GM23338 (cell line): Measurements from ENCODE around the gene SLFN5. TPM values are rescaled to one million over a fixed set of nuclear protein-coding genes. Genes with fewer than 3 reads are reported as not detected.

ENCODE experiments used
- ATAC-seq: fragments of 200-7000 bp; cut with Tn5 transposase; 3 replicates; pipeline ENCODE4 v1.9.1; 2020
- DNase-seq: peaks from one replicate; pipeline ENCODE4 v3.0.0-alpha.2; 2015; ENCODE audit warnings: low spot score
- H2AFZ ChIP-seq: fragments of 200-600 bp; sonication (generic); 2 replicates; pipeline ENCODE4 v1.8.0; 2016; ENCODE audit warnings: antibody characterized with exemption, mild to moderate bottlenecking, moderate library complexity
- H3F3A ChIP-seq: fragments of 200-600 bp; sonication (generic); replicated peaks from 2 replicates; pipeline ENCODE4 v1.8.0; 2017; ENCODE audit warnings: antibody characterized with exemption, mixed run types, low read depth
- H3K27ac ChIP-seq: fragments of 200-600 bp; sonication (generic); 2 replicates; pipeline ENCODE4 v1.6.1; 2016; ENCODE audit warnings: low read depth
- H3K27me3 ChIP-seq: fragments of 200-600 bp; sonication (generic); 2 replicates; pipeline ENCODE4 v1.8.0; 2016; ENCODE audit warnings: mild to moderate bottlenecking, mixed run types, moderate library complexity; ENCODE audit not compliant: insufficient read depth
- H3K36me3 ChIP-seq: fragments of 200-600 bp; sonication (generic); 2 replicates; pipeline ENCODE4 v1.8.0; 2016; ENCODE audit warnings: mild to moderate bottlenecking; ENCODE audit not compliant: insufficient read depth
- H3K4me1 ChIP-seq: fragments of 200-600 bp; sonication (generic); 2 replicates; pipeline ENCODE4 v1.8.0; 2016; ENCODE audit warnings: mild to moderate bottlenecking, moderate library complexity; ENCODE audit not compliant: insufficient read depth
- H3K4me2 ChIP-seq: fragments of 200-600 bp; sonication (generic); 2 replicates; pipeline ENCODE4 v1.7.1; 2017; ENCODE audit warnings: mixed run types
- H3K4me3 ChIP-seq: fragments of 200-600 bp; sonication (generic); 2 replicates; pipeline ENCODE4 v1.6.1; 2016; ENCODE audit warnings: mixed run types
- H3K79me2 ChIP-seq: fragments of 200-600 bp; sonication (generic); replicated peaks from 2 replicates; pipeline ENCODE4 v1.8.0; 2017; ENCODE audit warnings: mild to moderate bottlenecking; ENCODE audit not compliant: insufficient read depth
- H3K9me2 ChIP-seq: fragments of 200-600 bp; sonication (generic); 2 replicates; pipeline ENCODE4 v1.8.0; 2017; ENCODE audit not compliant: insufficient read depth
- H4K20me1 ChIP-seq: fragments of 200-600 bp; sonication (generic); replicated peaks from 2 replicates; pipeline ENCODE4 v1.8.0; 2017; ENCODE audit warnings: mild to moderate bottlenecking; ENCODE audit not compliant: insufficient read depth
- H3K27ac Mint-ChIP-seq: 2 replicates; pipeline ENCODE4 v1.8.0; 2020; ENCODE audit warnings: inconsistent platforms, mild to moderate bottlenecking, moderate library complexity, mixed read lengths
- H3K27me3 Mint-ChIP-seq: 3 replicates; pipeline ENCODE4 v1.8.0; 2022; ENCODE audit warnings: low read depth, mild to moderate bottlenecking, moderate library complexity, mixed read lengths, inconsistent platforms; ENCODE audit not compliant: insufficient read depth, poor library complexity
- H3K36me3 Mint-ChIP-seq: 3 replicates; pipeline ENCODE4 v1.8.0; 2021; ENCODE audit warnings: low read depth, mild to moderate bottlenecking, inconsistent platforms, moderate library complexity, mixed read lengths
- H3K4me1 Mint-ChIP-seq: 3 replicates; pipeline ENCODE4 v1.8.0; 2020; ENCODE audit warnings: mild to moderate bottlenecking, inconsistent platforms, mixed read lengths
- H3K4me3 Mint-ChIP-seq: 3 replicates; pipeline ENCODE4 v1.8.0; 2021; ENCODE audit warnings: moderate library complexity, mild to moderate bottlenecking, inconsistent platforms, mixed read lengths
- H3K9me3 Mint-ChIP-seq: 3 replicates; pipeline ENCODE4 v1.8.0; 2020; ENCODE audit warnings: moderate library complexity, mild to moderate bottlenecking, inconsistent platforms, mixed read lengths
- CREB1 ChIP-seq: fragments of 250-450 bp; sonication (Bioruptor Pico); IDR thresholded peaks from 2 replicates; pipeline ENCODE4 v1.5.0; 2020; ENCODE audit warnings: low read depth, mild to moderate bottlenecking, moderate library complexity
- EZH2 ChIP-seq: fragments of 200-600 bp; sonication (generic); IDR thresholded peaks from one replicate; pipeline ENCODE4 v1.8.0; 2017; ENCODE audit warnings: antibody characterized with exemption, mild to moderate bottlenecking, low read depth; ENCODE audit not compliant: unreplicated experiment
- EZH2phosphoT487 ChIP-seq: fragments of 200-600 bp; sonication (generic); IDR thresholded peaks from one replicate; pipeline ENCODE4 v1.8.1; 2018; ENCODE audit warnings: antibody characterized with exemption; ENCODE audit not compliant: unreplicated experiment
- JUNB ChIP-seq: IDR thresholded peaks from one replicate; pipeline ENCODE4 v1.6.1; 2016; ENCODE audit warnings: antibody characterized with exemption; ENCODE audit not compliant: unreplicated experiment
- NANOG ChIP-seq: IDR thresholded peaks from 2 replicates; pipeline ENCODE4 v1.6.1; 2016; ENCODE audit warnings: antibody characterized with exemption, borderline replicate concordance
- POLR2AphosphoS5 ChIP-seq: IDR thresholded peaks from 2 replicates; pipeline ENCODE4 v1.6.1; 2016; ENCODE audit warnings: antibody characterized with exemption, low read depth
- STAT1 ChIP-seq: IDR thresholded peaks from one replicate; pipeline ENCODE4 v1.6.1; 2016; ENCODE audit warnings: antibody characterized with exemption; ENCODE audit not compliant: unreplicated experiment
- ZNF114 ChIP-seq: fragments of 250-450 bp; sonication (Bioruptor Pico); IDR thresholded peaks from 2 replicates; pipeline ENCODE4 v1.5.0; 2020; ENCODE audit warnings: mild to moderate bottlenecking, moderate library complexity
- ZNF331 ChIP-seq: fragments of 250-450 bp; sonication (Bioruptor Pico); IDR thresholded peaks from 2 replicates; pipeline ENCODE4 v1.5.0; 2020; ENCODE audit warnings: low read depth, mild to moderate bottlenecking, moderate library complexity
- polyA plus RNA-seq: library from polyadenylated mRNA; unstranded; fragments of >200 nt; fragmentation: Nextera tagmentation; extraction: Ambion mirVana; gene quantifications from 2 replicates; pipeline ENCODE4 v1.2.1, GENCODE V29; 2016
- total RNA-seq: library from RNA; depleted of rRNA; stranded (reverse); fragments of >200 nt; shearing (Covaris generic); gene quantifications from 2 replicates; pipeline ENCODE4 v1.2.3, GENCODE V29; 2014
- TF ChIP-seq, protein P1 (sequence below): IDR thresholded peaks from one replicate; pipeline ENCODE4 v1.6.1; 2018; ENCODE audit warnings: antibody characterized with exemption; ENCODE audit not compliant: unreplicated experiment
- TF ChIP-seq, protein P2 (sequence below): IDR thresholded peaks from 2 replicates; pipeline ENCODE4 v1.6.1; 2016; ENCODE audit warnings: antibody characterized with exemption
- TF ChIP-seq, protein P3 (sequence below), 2 experiments: fragments of 200-600 bp in 1 of 2; sonication (generic) in 1 of 2; conservative IDR thresholded peaks; 2 replicates each; pipeline versions ENCODE4 v1.5.1 to v1.6.1; 2016 to 2017; ENCODE audit warnings: antibody characterized with exemption in 2 of 2, low read depth in 2 of 2, mild to moderate bottlenecking in 2 of 2, moderate library complexity in 1 of 2
- TF ChIP-seq, protein P4 (sequence below): fragments of 250-450 bp; sonication (Bioruptor Pico); IDR thresholded peaks from 2 replicates; pipeline ENCODE4 v1.5.0; 2020; ENCODE audit warnings: mild to moderate bottlenecking, moderate library complexity

The SLFN5 gene
- total and polyA plus RNA-seq, 2 experiments from 2014 or later = 1.4 to 6.4 TPM

DNA sequence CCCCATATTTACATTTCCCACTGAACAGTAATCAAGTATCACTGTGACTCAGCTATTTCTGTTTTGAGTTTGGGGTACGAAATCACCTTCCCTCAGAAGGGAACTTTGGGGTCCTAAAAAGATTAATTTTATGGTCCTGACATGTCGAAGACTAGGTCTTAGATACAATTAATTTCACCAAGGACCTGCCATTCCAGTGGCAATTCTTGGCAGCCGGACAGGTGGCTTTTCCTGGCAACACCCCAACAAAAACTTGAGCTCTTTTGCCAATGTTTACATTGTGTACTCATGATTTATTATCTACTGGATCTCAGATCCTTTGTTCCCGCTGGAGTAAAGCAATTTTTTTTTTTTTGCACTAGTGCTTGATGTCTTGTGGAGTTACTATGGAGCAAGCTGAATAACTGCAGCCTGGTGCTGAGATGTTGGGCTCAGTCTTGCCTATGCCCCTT lies 14.4 kb downstream of the SLFN5 start:
- no peaks in the 10 kb centered on the region for H3K4me1 ChIP-seq
- H3K36me3 Mint-ChIP-seq = no peaks in the 10 kb centered on the region
- no peak overlapping the region for H3K4me3 Mint-ChIP-seq
- H3K4me3 ChIP-seq = no peak overlapping the region
- H3K4me1 Mint-ChIP-seq = no peaks in the 10 kb centered on the region
- no peaks in the 10 kb centered on the region for H4K20me1 ChIP-seq
- no peaks in the 10 kb centered on the region for H3K27me3 ChIP-seq
- no peak overlapping the region for H3K4me2 ChIP-seq
- no peak for TF ChIP-seq NANOG
- TF ChIP-seq, protein P1, sequence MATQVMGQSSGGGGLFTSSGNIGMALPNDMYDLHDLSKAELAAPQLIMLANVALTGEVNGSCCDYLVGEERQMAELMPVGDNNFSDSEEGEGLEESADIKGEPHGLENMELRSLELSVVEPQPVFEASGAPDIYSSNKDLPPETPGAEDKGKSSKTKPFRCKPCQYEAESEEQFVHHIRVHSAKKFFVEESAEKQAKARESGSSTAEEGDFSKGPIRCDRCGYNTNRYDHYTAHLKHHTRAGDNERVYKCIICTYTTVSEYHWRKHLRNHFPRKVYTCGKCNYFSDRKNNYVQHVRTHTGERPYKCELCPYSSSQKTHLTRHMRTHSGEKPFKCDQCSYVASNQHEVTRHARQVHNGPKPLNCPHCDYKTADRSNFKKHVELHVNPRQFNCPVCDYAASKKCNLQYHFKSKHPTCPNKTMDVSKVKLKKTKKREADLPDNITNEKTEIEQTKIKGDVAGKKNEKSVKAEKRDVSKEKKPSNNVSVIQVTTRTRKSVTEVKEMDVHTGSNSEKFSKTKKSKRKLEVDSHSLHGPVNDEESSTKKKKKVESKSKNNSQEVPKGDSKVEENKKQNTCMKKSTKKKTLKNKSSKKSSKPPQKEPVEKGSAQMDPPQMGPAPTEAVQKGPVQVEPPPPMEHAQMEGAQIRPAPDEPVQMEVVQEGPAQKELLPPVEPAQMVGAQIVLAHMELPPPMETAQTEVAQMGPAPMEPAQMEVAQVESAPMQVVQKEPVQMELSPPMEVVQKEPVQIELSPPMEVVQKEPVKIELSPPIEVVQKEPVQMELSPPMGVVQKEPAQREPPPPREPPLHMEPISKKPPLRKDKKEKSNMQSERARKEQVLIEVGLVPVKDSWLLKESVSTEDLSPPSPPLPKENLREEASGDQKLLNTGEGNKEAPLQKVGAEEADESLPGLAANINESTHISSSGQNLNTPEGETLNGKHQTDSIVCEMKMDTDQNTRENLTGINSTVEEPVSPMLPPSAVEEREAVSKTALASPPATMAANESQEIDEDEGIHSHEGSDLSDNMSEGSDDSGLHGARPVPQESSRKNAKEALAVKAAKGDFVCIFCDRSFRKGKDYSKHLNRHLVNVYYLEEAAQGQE = no peak
- TF ChIP-seq, protein P2, sequence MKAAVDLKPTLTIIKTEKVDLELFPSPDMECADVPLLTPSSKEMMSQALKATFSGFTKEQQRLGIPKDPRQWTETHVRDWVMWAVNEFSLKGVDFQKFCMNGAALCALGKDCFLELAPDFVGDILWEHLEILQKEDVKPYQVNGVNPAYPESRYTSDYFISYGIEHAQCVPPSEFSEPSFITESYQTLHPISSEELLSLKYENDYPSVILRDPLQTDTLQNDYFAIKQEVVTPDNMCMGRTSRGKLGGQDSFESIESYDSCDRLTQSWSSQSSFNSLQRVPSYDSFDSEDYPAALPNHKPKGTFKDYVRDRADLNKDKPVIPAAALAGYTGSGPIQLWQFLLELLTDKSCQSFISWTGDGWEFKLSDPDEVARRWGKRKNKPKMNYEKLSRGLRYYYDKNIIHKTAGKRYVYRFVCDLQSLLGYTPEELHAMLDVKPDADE = no peak
- no peak for TF ChIP-seq EZH2
- TF ChIP-seq, protein P3, sequence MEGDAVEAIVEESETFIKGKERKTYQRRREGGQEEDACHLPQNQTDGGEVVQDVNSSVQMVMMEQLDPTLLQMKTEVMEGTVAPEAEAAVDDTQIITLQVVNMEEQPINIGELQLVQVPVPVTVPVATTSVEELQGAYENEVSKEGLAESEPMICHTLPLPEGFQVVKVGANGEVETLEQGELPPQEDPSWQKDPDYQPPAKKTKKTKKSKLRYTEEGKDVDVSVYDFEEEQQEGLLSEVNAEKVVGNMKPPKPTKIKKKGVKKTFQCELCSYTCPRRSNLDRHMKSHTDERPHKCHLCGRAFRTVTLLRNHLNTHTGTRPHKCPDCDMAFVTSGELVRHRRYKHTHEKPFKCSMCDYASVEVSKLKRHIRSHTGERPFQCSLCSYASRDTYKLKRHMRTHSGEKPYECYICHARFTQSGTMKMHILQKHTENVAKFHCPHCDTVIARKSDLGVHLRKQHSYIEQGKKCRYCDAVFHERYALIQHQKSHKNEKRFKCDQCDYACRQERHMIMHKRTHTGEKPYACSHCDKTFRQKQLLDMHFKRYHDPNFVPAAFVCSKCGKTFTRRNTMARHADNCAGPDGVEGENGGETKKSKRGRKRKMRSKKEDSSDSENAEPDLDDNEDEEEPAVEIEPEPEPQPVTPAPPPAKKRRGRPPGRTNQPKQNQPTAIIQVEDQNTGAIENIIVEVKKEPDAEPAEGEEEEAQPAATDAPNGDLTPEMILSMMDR (conservative IDR thresholded peaks at IDR 0.05; ENCODE audit: low read depth in 2 of 2) = no peak
- TF ChIP-seq, protein P4, sequence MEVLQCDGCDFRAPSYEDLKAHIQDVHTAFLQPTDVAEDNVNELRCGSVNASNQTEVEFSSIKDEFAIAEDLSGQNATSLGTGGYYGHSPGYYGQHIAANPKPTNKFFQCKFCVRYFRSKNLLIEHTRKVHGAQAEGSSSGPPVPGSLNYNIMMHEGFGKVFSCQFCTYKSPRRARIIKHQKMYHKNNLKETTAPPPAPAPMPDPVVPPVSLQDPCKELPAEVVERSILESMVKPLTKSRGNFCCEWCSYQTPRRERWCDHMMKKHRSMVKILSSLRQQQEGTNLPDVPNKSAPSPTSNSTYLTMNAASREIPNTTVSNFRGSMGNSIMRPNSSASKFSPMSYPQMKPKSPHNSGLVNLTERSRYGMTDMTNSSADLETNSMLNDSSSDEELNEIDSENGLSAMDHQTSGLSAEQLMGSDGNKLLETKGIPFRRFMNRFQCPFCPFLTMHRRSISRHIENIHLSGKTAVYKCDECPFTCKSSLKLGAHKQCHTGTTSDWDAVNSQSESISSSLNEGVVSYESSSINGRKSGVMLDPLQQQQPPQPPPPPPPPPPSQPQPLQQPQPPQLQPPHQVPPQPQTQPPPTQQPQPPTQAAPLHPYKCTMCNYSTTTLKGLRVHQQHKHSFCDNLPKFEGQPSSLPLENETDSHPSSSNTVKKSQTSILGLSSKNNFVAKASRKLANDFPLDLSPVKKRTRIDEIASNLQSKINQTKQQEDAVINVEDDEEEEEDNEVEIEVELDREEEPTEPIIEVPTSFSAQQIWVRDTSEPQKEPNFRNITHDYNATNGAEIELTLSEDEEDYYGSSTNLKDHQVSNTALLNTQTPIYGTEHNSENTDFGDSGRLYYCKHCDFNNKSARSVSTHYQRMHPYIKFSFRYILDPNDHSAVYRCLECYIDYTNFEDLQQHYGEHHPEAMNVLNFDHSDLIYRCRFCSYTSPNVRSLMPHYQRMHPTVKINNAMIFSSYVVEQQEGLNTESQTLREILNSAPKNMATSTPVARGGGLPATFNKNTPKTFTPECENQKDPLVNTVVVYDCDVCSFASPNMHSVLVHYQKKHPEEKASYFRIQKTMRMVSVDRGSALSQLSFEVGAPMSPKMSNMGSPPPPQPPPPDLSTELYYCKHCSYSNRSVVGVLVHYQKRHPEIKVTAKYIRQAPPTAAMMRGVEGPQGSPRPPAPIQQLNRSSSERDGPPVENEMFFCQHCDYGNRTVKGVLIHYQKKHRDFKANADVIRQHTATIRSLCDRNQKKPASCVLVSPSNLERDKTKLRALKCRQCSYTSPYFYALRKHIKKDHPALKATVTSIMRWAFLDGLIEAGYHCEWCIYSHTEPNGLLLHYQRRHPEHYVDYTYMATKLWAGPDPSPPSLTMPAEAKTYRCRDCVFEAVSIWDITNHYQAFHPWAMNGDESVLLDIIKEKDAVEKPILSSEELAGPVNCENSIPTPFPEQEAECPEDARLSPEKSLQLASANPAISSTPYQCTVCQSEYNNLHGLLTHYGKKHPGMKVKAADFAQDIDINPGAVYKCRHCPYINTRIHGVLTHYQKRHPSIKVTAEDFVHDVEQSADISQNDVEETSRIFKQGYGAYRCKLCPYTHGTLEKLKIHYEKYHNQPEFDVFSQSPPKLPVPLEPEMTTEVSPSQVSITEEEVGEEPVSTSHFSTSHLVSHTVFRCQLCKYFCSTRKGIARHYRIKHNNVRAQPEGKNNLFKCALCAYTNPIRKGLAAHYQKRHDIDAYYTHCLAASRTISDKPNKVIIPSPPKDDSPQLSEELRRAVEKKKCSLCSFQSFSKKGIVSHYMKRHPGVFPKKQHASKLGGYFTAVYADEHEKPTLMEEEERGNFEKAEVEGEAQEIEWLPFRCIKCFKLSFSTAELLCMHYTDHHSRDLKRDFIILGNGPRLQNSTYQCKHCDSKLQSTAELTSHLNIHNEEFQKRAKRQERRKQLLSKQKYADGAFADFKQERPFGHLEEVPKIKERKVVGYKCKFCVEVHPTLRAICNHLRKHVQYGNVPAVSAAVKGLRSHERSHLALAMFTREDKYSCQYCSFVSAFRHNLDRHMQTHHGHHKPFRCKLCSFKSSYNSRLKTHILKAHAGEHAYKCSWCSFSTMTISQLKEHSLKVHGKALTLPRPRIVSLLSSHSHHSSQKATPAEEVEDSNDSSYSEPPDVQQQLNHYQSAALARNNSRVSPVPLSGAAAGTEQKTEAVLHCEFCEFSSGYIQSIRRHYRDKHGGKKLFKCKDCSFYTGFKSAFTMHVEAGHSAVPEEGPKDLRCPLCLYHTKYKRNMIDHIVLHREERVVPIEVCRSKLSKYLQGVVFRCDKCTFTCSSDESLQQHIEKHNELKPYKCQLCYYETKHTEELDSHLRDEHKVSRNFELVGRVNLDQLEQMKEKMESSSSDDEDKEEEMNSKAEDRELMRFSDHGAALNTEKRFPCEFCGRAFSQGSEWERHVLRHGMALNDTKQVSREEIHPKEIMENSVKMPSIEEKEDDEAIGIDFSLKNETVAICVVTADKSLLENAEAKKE (CRISPR knock-in tag) = no peak
- no peak for TF ChIP-seq ZNF114
- TF ChIP-seq CREB1 (CRISPR knock-in tag) = no peak
- TF ChIP-seq EZH2phosphoT487 = no peak
- no peak for TF ChIP-seq POLR2AphosphoS5
- TF ChIP-seq ZNF331 = no peak
- no peak for TF ChIP-seq JUNB
- no peak for TF ChIP-seq STAT1
- no peaks in the 10 kb centered on the region for H3F3A ChIP-seq
- no peak overlapping the region; the same call in 1 of the 2 replicates for H3K27ac Mint-ChIP-seq
- no peaks in the 10 kb centered on the region for H3K36me3 ChIP-seq
- H3K27ac ChIP-seq = no peak overlapping the region
- no peaks in the 10 kb centered on the region for H3K9me3 Mint-ChIP-seq
- H3K9me2 ChIP-seq = 0 out of 2 replicates have a peak, but pooled peaks cover 4% of the 10 kb centered on the region
- H3K79me2 ChIP-seq = no peaks in the 10 kb centered on the region
- H2AFZ ChIP-seq = no peak overlapping the region
- peak; percentile 6 for DNase-seq
- H3K27me3 Mint-ChIP-seq = peaks cover 2% of the 10 kb centered on the region
- no peak for ATAC-seq
